ENCODE measurements around the gene KLHL28. TPM values are rescaled to one million over a fixed set of nuclear protein-coding genes. Genes with fewer than 3 reads are reported as not detected.
A peak's percentile ranks its signal among the peaks of the same experiment; 100 is the strongest.

The KLHL28 gene
- total RNA-seq = 10 to 100 TPM; 11.3 to 12.3 TPM

GRCh38 chr14:44961554-44962333, at the start of gene KLHL28, which contains the start of gene TOGARAM1:
KLHL28 (minus strand) TSS chr14:44961947; CDS start chr14:44945928, 16,019 bp downstream.
TOGARAM1 (plus strand) TSS chr14:44962190; CDS start chr14:44962422, 232 bp downstream.
- ChIA-PET POLR2A (interaction anchor here (0.8 to 2.2 kb wide), 4 partner anchors 65 to 174 kb away, joined by 3 to 8 read pairs (median 4); partner anchors contain the start of genes FANCM and FKBP3), CTCF (interaction anchor here (0.6 to 1.4 kb wide), 8 partner anchors 13 to 307 kb away, joined by 3 to 5 read pairs (median 3); partner anchors contain the start of genes FANCM and MIS18BP1)
- peaks cover 19% of the 10 kb centered on the region for H3K36me3 Mint-ChIP-seq (ENCODE audit: low read depth)
- H3K4me1 Mint-ChIP-seq = peaks cover 50% of the 10 kb centered on the region
- no peak within 1 kb of the TSS for H3K27ac Mint-ChIP-seq
- intact Hi-C loops (cut with DNase I, micrococcal nuclease) = loop anchor here (1.0 to 2.0 kb wide), 5 partner anchors 64 to 292 kb away; partner anchors contain the start of genes FKBP3 (in 2 of the 2), MIS18BP1 (in 2 of the 2) and PRPF39 (in 2 of the 2)
- ATAC-seq = peak; percentile 94
- H3K27me3 Mint-ChIP-seq = no peaks in the 10 kb centered on the region
- peaks cover 9% of the 10 kb centered on the region for H3K9me3 Mint-ChIP-seq (ENCODE audit: low read depth)
- DNase-seq = peak; percentile 96
- no peak within 1 kb of the TSS for H3K4me3 Mint-ChIP-seq

GRCh38 chr14:45003924-45004323, 42.2 kb upstream of the KLHL28 start:
- Mint-ChIP-seq H3K36me3 (ENCODE audit: low read depth) (peaks cover 9% of the 10 kb centered on the region), H3K9me3 (ENCODE audit: low read depth) (no peaks in the 10 kb centered on the region), H3K4me1 (no peaks in the 10 kb centered on the region), H3K27me3 (no peaks in the 10 kb centered on the region), H3K4me3 (no peak overlapping the region), H3K27ac (no peak overlapping the region)
- intact Hi-C loops (cut with DNase I, micrococcal nuclease) = no loop called here
- ChIA-PET CTCF (no interaction called here), POLR2A (no interaction called here)
- DNase-seq (no peak), ATAC-seq (no peak)

GRCh38 chr14:44995770-44996294, 34.1 kb upstream of the KLHL28 start:
- H3K4me1 Mint-ChIP-seq = no peaks in the 10 kb centered on the region
- ChIA-PET CTCF (no interaction called here), POLR2A (no interaction called here)
- no peak overlapping the region for H3K27ac Mint-ChIP-seq
- intact Hi-C loops (cut with DNase I, micrococcal nuclease) = no loop called here
- ATAC-seq (no peak), DNase-seq (no peak)
- H3K4me3 Mint-ChIP-seq = no peak overlapping the region
- peaks cover 17% of the 10 kb centered on the region for H3K36me3 Mint-ChIP-seq (ENCODE audit: low read depth)
- H3K9me3 Mint-ChIP-seq (ENCODE audit: low read depth) = no peaks in the 10 kb centered on the region
- H3K27me3 Mint-ChIP-seq = no peaks in the 10 kb centered on the region

GRCh38 chr14:44995196-44995595, 33.4 kb upstream of the KLHL28 start:
- no peak for ATAC-seq
- ChIA-PET POLR2A (no interaction called here), CTCF (no interaction called here)
- no peaks in the 10 kb centered on the region for H3K4me1 Mint-ChIP-seq
- DNase-seq = no peak
- H3K9me3 Mint-ChIP-seq (ENCODE audit: low read depth) = no peaks in the 10 kb centered on the region
- H3K36me3 Mint-ChIP-seq (ENCODE audit: low read depth) = peaks cover 14% of the 10 kb centered on the region
- no peak overlapping the region for H3K4me3 Mint-ChIP-seq
- H3K27ac Mint-ChIP-seq = no peak overlapping the region
- intact Hi-C loops (cut with DNase I, micrococcal nuclease) = no loop called here
- no peaks in the 10 kb centered on the region for H3K27me3 Mint-ChIP-seq

- peaks cover 4% of the 10 kb centered on the region for H3K36me3 Mint-ChIP-seq (ENCODE audit: low read depth)
- intact Hi-C loops (cut with DNase I, micrococcal nuclease) = no loop called here
- POLR2A ChIA-PET = no interaction called here
- no peak overlapping the region for H3K27ac Mint-ChIP-seq
- CTCF ChIA-PET = no interaction called here
- ATAC-seq = no peak
- no peak for DNase-seq
- H3K4me1 Mint-ChIP-seq = peaks cover 7% of the 10 kb centered on the region
- H3K9me3 Mint-ChIP-seq (ENCODE audit: low read depth) = no peaks in the 10 kb centered on the region
- H3K4me3 Mint-ChIP-seq = no peak overlapping the region
- H3K27me3 Mint-ChIP-seq = no peaks in the 10 kb centered on the region
These were observed 28.8 kb upstream of the KLHL28 start for GRCh38 chr14:44990533-44990932.

GRCh38 chr14:44989497-44990440, 28.0 kb upstream of the KLHL28 start:
- H3K27ac Mint-ChIP-seq = no peak overlapping the region
- DNase-seq (no peak), ATAC-seq (no peak)
- POLR2A ChIA-PET = no interaction called here
- intact Hi-C loops (cut with DNase I, micrococcal nuclease) = no loop called here
- H3K4me3 Mint-ChIP-seq = no peak overlapping the region
- H3K27me3 Mint-ChIP-seq = no peaks in the 10 kb centered on the region
- CTCF ChIA-PET = no interaction called here
- peaks cover 7% of the 10 kb centered on the region for H3K4me1 Mint-ChIP-seq
- H3K36me3 Mint-ChIP-seq (ENCODE audit: low read depth) = peaks cover 4% of the 10 kb centered on the region
- no peaks in the 10 kb centered on the region for H3K9me3 Mint-ChIP-seq (ENCODE audit: low read depth)

- no peak for DNase-seq
- peaks cover 7% of the 10 kb centered on the region for H3K4me1 Mint-ChIP-seq
- H3K4me3 Mint-ChIP-seq = no peak overlapping the region
- intact Hi-C loops (cut with DNase I, micrococcal nuclease) = no loop called here
- ChIA-PET POLR2A (interaction anchor here (0.5 to 1.1 kb wide), 2 partner anchors 26 to 235 kb away, joined by 4 to 5 read pairs; no protein-coding TSS in a partner anchor), CTCF (no interaction called here)
- ATAC-seq = no peak
- no peaks in the 10 kb centered on the region for H3K9me3 Mint-ChIP-seq (ENCODE audit: low read depth)
- H3K36me3 Mint-ChIP-seq (ENCODE audit: low read depth) = peaks cover 4% of the 10 kb centered on the region
- H3K27ac Mint-ChIP-seq = no peak overlapping the region
- H3K27me3 Mint-ChIP-seq = no peaks in the 10 kb centered on the region
These were observed 26.9 kb upstream of the KLHL28 start for GRCh38 chr14:44988694-44989093.

GRCh38 chr14:44982594-44982993, 20.8 kb upstream of the KLHL28 start:
- intact Hi-C loops (cut with DNase I, micrococcal nuclease) = no loop called here
- H3K36me3 Mint-ChIP-seq (ENCODE audit: low read depth) = peaks cover 2% of the 10 kb centered on the region
- H3K4me3 Mint-ChIP-seq = no peak overlapping the region
- DNase-seq (no peak), ATAC-seq (peak; percentile 77)
- no peaks in the 10 kb centered on the region for H3K27me3 Mint-ChIP-seq
- ChIA-PET CTCF (interaction anchor here (0.5 kb wide), 1 partner anchor 91 kb away, joined by 3 read pairs; no protein-coding TSS in a partner anchor), POLR2A (no interaction called here)
- no peaks in the 10 kb centered on the region for H3K9me3 Mint-ChIP-seq (ENCODE audit: low read depth)
- peak overlapping the region; percentile 28 for H3K27ac Mint-ChIP-seq
- peaks cover 26% of the 10 kb centered on the region for H3K4me1 Mint-ChIP-seq

GRCh38 chr14:44981198-44981597, 19.5 kb upstream of the KLHL28 start:
- DNase-seq = no peak
- intact Hi-C loops (cut with DNase I, micrococcal nuclease) = no loop called here
- no peaks in the 10 kb centered on the region for H3K9me3 Mint-ChIP-seq (ENCODE audit: low read depth)
- H3K4me3 Mint-ChIP-seq = no peak overlapping the region
- ChIA-PET CTCF (no interaction called here), POLR2A (no interaction called here)
- peaks cover under 1% of the 10 kb centered on the region for H3K36me3 Mint-ChIP-seq (ENCODE audit: low read depth)
- peak overlapping the region; percentile 19 for H3K27ac Mint-ChIP-seq
- no peak for ATAC-seq
- peaks cover 27% of the 10 kb centered on the region for H3K4me1 Mint-ChIP-seq
- H3K27me3 Mint-ChIP-seq = no peaks in the 10 kb centered on the region

GRCh38 chr14:44979740-44980356, 18.1 kb upstream of the KLHL28 start:
- POLR2A ChIA-PET = interaction anchor here (0.5 kb wide), 1 partner anchor 646 kb away, joined by 3 read pairs; no protein-coding TSS in a partner anchor
- ATAC-seq (no peak), DNase-seq (no peak)
- H3K27me3 Mint-ChIP-seq = no peaks in the 10 kb centered on the region
- intact Hi-C loops (cut with DNase I, micrococcal nuclease) = no loop called here
- H3K36me3 Mint-ChIP-seq (ENCODE audit: low read depth) = peaks cover 3% of the 10 kb centered on the region
- no peaks in the 10 kb centered on the region for H3K9me3 Mint-ChIP-seq (ENCODE audit: low read depth)
- peaks cover 29% of the 10 kb centered on the region for H3K4me1 Mint-ChIP-seq
- no peak overlapping the region for H3K4me3 Mint-ChIP-seq
- CTCF ChIA-PET = no interaction called here
- H3K27ac Mint-ChIP-seq = no peak overlapping the region

GRCh38 chr14:44979273-44979672, 17.5 kb upstream of the KLHL28 start:
- intact Hi-C loops (cut with DNase I, micrococcal nuclease) = no loop called here
- CTCF ChIA-PET = interaction anchor here (0.6 kb wide), 2 partner anchors 201 to 222 kb away, joined by 4 to 5 read pairs; no protein-coding TSS in a partner anchor
- Mint-ChIP-seq H3K4me1 (peaks cover 29% of the 10 kb centered on the region), H3K27ac (no peak overlapping the region), H3K36me3 (ENCODE audit: low read depth) (peaks cover 3% of the 10 kb centered on the region), H3K27me3 (no peaks in the 10 kb centered on the region), H3K9me3 (ENCODE audit: low read depth) (no peaks in the 10 kb centered on the region), H3K4me3 (no peak overlapping the region)
- POLR2A ChIA-PET = no interaction called here
- DNase-seq (no peak), ATAC-seq (no peak)
